Stromal cell of bone marrow (primary cell): ENCODE measurements around the gene AKAP6.
"Not testable (repeated sequence)": the region's sequence is repeated elsewhere in the genome, so short reads cannot be mapped to it uniquely, and the experiment has no call there.

Experiments used
- DNase-seq: peaks from one replicate; pipeline ENCODE4 v3.0.0-alpha.2; 2012; ENCODE audit warnings: low read depth

Gene AKAP6

DNA sequence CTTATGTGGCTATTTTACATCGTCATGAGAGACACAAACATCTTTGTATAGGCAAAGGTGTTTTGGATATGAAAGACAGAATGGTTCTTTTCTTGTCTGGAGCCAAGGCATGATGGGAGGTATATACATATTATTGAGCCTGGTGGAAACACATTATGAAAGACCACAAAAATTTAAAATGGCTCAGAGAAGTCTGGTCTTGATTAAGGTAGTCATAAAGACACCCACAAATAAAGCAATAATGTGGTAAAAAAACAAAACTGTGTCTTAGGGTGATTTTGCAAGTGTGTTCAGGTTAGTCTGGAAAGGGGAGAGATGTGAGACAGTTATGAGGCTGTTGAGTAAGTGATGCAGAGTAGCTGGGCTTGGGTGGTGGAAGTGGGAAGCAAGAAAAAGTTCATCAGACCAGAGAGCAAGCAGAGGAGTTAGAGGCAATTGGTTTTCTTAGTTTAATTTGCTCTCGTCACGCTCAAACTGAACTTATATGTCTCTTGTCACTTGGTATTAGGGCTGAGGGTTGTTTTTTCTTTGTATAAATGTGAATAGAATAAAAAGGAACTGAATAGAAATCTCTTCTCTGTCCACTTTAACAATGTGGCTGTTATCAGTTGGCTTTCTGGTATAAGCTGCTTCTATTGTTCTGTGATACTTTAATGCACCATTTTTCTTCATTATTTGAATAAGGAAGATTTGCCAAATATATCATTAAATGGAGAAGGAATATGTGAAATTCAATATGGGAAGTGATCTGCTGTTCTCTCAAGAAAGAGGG, 115.0 kb downstream of the AKAP6 start:
- no peak for DNase-seq

DNA sequence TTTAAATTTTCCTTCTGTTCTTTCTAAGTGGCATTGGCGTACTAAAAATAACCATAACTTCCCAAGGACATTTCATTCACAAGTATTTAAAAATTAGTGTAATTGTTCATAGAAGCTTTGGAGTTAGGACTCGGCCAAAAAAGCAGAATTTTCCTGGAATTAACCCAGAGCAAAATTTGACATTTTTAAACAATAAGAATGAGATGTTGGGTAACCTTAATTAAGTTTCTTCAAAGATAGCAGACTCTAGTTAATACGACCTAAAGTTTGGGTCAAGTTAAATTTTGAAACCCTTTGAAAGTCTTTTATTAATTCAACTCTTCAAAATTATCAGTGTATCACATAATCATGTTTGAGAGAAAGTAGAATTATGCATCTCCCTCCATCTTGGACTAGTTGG, 118.3 kb downstream of the AKAP6 start:
- DNase-seq, result no peak

DNA sequence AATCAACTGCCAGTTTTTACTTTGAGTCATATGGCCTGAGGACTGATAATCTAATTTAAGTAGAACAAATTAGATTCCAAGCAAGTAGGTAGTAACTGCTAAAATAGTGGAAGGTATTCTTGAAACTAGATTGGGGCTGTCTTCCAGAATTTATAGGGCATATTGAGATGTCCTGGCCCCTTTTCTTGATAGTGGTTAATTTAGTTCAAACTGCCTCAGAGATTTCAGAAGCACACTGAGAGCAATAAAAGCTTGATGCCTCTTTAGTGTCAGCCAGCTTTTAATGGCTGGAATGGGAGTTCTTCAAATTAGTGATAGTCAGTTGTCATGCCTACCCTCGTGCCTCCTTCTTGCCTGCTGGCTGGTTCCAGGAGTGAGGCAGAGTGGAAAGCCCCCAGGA, 120.5 kb downstream of the AKAP6 start:
- no peak for DNase-seq

DNA sequence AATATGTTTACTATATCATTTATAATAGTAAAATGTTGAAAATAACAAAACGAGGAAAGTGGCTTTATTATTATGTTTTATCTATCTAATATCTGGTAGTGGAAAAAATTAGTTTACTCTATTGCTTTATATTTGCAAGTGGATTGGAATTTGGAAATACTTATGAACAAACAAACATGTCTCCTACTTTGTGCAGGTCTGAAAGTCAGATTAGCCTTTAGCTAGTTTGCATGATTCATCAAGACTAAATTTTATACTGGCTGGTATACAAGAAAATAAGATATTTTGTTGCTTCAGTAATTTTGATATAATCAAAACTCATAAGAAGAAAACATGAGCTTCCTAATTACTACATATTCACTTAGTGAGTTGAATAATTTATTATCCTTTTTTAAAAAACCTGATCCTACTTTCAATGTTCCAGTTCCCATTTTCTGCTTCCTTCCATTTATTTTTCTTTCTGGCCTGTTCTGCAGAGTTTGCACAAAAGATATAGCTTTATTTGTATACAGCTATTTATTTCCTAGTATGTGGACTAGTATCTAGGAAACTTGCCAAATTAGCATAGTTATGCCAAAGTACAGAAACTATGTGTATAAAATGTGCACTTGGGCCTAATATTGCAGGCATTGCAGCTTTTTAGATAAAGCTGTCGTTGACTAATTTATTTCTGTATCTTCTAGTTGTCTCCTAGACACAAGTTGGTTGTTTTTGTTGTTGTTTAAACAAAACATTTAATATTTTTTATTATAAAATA, 122.0 kb downstream of the AKAP6 start:
- no peak for DNase-seq

DNA sequence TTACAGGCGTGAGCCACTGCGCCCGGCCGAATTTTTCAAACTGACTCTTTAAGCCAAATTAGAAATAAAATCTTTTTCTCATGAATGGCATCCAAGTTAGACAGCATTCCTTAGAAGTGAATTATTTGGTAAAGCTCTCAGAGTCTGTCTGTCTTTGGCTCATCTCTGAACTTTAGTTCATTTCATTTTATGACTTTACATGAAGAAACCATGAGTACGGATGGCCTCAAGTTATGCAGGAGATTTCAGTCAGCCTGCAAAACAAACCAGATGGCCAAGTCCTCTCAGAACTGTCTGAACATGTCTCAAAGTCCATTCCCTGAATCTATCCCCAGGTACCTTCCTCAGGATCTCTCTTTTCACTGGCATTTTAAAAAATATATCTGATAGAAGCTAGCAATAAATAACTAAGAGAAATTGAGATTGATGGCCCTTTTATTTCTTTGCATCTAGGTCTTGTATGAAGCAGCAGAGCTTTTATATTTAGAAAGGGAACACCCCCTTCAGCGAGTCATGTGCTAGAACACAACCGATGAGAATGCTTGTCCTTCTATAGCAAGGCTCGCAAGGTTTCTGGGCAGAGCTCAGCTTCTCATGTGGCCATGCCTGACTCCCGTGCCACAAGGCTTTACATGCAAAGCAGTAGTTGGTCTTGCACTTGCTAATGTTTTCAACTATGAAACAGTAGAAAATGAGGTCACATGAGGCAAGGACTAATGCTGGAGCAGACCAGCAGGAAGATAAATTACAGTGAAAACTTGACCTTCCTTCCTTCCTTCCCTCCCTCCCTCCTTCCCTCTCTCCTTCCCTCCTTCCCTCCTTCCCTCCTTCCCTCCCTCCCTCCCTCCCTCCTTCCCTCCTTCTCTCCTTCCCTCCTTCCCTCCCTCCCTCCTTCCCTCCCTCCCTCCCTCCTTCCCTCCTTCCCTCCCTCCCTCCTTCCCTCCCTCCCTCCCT, 125.0 kb downstream of the AKAP6 start:
- DNase-seq, result no peak

DNA sequence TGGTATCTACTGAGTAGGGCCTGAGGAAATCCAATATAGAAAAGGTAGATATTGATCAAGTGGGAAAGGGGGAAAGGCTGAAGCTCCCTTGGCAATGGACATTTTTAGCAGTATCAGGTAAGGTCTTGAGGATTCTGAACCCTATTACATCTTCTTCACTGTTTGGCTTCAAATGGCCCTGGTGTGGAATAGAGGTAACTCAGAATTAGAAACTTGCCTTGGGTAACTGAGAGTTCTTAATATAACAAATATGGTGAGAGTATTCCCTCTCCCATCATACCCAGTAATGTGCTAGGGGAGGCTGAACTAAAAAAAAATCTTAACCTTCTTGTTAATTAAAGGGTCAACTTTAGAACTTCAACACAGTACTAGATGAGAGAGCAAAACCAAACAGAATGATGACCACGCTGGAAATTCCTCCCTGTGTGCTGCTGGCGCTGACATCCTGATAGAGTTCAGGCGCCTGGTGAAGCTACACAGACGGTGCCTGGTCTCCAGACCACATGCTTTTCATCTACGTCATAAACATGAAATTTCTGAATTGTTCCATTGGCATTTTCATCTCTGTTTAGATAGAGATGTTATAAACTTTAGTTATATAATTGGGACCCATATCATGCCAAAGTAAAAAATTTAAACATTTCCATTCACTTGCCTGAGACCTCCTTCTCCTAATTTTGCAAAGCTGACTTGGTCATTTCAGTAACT, 128.3 kb downstream of the AKAP6 start:
- DNase-seq, result no peak

DNA sequence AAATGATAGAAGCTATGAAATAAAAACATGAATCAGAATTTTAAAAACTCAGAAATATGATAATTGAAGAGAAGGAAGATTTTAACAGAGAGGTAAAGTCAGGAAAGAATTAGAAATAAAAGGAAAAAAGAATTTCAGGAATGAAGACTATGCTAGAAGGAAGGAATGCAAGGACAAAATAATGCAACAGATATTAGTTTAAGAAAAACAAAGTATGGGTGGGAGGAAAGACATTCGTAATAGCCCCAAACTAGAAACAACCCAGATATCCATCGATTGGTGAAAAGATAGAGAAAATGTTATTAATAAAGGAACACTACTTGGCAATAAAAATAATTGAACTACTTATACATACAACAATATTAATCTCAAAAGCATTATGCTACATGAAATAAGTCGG, 129.6 kb downstream of the AKAP6 start:
- no peak for DNase-seq

DNA sequence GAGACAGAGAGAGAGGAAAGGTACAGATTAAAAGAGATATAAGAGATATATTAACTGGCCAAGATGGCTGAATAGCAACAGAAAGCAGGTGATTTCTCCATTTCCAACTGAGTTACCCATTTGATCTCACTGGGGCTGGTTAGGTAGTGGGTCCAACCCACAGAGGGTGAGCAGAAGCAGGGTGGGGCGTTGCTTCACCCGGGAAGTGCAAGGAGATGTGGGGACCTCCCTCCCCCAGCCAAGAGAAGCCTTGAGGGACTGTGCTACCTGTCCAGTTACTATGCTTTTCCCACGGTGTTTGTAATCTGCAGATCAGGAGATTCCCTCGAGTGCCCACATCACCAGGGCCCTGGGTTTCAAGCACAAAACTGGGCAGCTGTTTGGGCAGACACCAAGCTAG, 131.2 kb downstream of the AKAP6 start:
- DNase-seq, result no peak

DNA sequence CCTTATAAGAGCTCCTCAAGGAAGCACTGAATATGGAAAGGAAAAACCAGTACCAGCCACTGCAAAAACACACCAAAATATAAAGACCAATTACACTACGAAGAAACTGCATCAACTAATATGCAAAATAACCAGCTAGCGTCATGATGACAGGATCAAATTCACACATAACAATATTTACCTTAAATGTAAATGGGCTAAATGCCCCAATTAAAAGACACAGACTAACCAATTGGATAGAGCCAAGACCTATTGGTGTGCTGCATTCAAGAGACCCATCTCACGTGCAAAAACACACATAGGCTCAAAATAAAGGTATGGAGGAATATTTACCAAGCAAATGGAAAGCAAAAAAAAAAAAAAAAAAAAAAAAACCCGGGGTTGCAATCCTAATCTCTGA, 133.5 kb downstream of the AKAP6 start:
- DNase-seq, result not testable (repeated sequence)

DNA sequence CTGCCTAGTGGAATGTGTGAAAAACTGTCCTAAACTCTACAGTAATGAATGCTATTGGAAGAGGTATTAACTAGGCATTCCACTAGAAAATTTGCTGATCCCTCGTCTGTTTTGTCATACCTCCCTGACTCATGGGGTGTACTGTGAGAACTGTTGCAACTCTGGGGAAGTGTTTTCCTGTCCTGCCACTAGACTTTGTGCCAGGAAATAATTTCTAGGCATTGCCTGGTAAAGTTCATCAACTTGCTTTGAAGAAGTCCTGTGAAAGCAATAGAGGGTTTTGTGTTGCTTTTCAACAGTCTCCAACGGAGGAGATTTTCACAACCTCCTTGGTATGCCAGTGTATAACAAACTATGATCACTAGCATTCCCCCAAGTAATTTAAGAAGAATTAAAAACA, 139.9 kb downstream of the AKAP6 start:
- peak; percentile 81 for DNase-seq

DNA sequence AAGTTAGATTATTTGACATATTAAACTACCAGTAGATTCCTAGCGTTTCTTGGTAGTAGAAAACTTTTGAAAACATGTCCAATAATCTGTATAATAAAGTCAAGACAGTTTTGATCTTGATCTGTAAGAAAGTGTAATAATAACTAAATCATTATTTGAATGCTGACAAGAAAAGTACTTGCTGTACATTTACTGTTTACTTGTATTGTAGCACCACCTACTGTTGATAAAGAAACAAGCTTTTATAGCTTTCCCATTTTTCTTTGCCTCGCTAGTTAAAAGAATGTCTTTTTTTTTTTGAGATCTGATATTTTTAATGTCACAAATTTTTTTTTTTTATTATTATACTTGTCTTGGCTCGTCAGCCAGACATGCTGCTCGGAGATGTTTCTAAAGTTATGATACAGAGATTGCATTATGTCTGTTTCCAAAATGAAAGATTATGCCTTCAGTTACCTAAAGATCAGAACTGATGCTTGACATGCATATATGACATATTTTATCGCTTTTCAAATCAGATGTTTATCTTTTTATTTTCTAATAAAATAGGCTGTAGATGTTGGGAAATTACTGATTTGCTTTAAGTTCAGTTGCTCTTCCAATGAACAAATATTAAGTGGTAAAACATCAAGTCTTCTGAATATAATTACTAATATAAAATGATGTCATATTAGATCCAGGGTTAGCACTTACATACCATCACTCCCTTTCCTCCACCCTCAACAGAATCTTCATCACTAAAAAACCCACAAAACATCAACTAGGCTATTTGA, 140.5 kb downstream of the AKAP6 start:
- peak; percentile 44 for DNase-seq

DNA sequence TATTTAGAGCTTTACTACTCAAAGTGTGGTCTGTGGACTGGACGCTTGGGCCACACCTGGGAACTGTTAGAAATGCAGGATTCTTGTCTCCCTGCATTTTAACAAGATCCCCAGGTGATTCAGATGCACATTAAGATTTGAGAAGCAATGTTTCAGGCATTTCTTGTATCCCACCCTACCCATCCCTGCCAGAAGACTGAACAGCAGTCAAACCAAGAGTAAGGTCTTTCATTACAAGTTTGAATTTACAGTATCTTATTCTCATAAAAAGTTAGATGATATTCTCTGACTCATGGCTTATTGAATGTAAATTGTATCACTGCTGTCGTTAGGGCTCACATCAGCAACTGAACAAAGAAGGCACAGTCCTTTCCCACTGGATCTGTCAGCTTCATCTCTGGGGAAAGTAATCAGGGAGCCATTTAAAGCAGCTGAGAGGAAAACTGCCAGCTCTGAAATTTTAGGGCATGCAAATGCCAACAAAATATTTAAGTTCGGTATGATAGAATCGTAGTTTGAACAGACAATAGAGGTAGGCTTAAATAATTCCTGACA, 141.1 kb downstream of the AKAP6 start:
- no peak for DNase-seq

DNA sequence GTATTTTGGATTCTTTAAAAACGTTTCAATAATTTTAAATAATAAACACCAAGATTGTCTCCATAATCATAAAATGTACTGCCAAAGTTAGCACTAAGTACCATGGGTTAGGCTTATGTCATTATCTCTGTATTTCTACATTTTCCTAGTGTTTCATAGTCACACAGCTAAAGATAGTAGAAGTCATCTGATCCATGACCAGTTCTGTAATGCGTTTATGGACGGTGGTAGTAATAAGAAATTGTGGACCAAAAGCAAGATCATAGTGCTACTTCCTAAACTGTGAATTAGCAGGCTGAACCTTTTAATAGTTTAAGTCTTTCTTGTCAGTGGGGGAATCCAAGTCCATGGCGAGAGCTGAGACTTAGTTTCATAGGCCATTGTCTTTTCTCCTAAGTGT, 142.1 kb downstream of the AKAP6 start:
- no peak for DNase-seq

DNA sequence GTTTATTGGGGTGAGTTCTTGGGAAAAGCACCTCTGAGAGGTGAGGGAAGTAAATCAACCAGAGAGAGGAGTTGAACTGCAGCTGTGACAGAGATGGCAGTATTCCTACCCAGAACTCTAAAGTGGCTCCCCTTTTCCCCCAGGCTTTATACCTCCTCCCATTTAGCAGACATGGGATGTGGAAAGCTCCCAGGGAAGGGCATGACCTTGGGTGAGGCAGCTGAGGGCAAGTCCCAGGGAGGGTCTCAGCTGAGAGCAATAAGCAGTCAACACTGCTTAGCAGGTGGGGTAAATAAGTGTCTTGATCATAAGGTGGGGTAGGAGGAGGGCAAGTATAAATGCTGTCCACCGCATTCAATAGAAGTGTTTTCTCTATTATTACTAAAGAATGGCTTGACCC, 143.0 kb downstream of the AKAP6 start:
- no peak for DNase-seq

DNA sequence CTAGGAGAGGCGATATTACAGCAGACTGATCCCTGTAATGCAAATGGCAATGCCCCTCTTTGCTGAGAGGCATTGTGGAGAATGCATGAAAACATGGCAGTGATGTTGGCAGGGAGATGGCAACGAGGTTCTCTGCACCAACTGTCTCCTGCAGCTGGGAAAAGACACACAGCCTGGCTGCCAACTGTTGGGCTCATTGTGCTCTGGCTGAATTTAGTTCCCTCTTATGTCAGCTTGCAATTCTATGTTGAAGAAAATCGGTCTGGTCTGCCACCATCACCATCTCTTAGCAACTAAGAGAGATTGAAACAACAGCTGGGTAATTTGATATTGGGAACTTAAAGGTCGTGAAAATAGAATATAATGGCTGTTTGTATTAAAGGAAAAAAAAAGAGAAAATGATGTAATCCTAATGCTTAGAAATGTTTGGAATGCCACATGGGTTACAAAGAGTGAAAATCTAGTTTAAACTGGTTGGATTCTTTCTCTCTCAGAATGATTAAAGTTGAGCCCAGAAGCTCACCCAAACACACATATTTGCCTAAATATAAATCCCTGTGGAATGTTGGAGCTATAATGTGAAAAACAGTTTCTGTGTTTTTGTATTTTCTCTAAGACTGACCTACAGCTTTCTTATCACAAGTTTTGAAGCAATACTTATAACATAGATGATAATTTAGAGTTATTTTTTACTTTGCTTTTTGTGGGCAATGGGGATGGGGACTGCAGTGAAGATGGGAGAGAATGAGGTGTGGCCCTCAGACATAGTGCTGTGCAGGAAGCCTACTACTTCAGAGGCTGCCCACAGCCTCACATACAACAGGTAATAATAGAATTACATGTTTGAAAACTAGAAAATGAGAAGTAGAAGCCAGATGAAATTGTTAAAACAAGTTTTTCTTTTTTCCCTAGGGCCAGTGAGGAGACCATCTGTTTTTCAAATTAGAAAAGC, 143.7 kb downstream of the AKAP6 start:
- DNase-seq, result peak; percentile 64

DNA sequence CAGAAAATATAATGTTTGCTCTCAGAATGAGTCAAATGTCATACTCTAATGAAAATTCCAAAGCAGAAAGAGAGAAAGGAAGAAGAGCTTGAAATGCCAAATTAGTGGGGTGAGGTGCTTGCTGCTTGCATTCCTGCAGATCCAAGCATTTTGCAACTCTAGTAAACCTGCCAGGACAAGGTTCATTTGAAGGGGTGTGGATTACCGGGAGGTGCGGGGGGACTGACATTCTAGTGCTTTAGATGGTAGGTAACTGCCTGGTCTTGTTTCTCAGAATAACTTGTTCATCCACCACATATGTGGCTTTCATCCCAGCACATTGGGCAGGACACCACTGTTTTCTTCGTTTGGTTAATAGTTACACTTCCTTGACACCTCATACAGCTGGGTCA, 144.4 kb downstream of the AKAP6 start:
- peak; percentile 49 for DNase-seq

DNA sequence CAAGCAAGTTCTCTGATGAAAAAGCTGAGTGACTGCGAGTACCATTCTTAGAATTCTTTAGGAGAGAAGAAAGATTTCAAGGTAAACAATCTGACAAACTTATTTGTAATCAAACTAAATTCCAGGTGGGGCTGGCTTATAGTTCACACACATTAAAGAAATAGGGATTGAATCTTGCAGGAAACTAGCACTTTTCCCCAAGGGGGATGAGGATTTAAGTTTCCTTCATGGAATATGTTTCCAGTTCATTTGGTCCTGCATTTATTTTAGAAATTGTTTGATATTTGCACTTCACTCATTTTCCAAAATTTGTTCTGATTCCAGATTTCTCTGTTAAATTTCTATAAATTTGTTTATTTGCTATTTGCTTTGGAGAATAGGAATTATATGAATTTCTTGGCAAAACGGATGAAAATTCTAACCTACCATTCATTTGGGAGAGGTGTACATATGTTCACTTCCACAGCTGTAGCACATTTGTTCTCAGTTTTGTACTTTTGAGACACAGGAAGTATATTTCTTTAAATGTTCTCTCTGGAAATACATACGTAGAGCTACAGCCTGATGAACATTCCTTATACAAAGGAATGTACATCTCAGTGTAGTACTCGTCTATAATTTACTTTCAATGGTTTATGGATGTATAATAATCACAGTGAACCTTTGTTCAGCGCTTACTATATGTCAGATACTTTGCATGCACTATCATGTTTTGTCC, 145.5 kb downstream of the AKAP6 start:
- no peak for DNase-seq

DNA sequence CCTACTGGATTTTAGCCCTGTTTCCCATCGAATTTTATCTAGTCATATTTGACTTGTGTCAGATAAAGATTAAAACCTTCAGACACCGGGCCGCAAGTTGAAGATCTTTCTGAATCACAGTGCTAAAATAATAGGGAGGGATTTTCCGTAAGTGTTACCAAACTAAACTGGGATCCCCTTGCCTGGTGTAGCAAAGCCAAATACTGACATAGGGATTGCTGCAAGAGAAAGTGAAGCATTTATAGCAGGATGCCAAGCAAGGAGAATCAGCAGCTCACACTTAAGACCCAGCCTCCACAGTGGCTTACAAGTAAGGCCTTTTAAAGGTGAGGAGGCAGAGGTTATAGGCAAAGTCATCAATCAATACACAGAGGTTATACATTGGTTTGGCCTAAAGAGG, 147.4 kb downstream of the AKAP6 start:
- no peak for DNase-seq

DNA sequence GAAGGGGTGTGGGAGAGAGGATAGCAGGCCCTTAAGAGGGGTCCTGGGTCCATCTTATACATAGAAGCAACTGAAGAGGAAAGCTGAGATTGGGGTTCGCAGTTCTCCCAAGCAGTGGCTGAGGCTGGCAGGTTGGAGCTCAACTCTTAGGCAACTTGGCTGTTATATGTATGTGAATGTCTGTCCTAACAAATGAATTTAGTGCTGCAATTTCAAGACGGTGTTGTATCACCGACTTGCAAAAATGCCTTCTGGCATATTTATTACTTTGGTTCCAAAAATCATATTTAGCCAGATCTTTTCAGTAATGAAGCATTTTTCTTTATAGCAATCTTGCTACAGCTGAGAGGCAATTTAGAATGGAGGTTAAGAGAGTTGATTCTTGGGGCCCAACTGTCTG, 148.3 kb downstream of the AKAP6 start:
- no peak for DNase-seq
